ENCODE data around the gene PDIA3.
"Not testable (repeated sequence)": the region's sequence is repeated elsewhere in the genome, so short reads cannot be mapped to it uniquely, and the experiment has no call there.

PDIA3 gene

GRCh38 chr15:43746903-43747309, 668 bp downstream of the PDIA3 start:
- not testable (repeated sequence) for H3K23ac ChIP-seq (ENCODE audit: low read length in 2 of 2); H3K79me1 ChIP-seq (replicated peaks; ENCODE audit: low read length, poor library complexity, severe bottlenecking); H2AK5ac ChIP-seq (ENCODE audit: low read length, severe bottlenecking); H2BK12ac ChIP-seq (ENCODE audit: low read length in 2 of 2); H2AFZ ChIP-seq (ENCODE audit: low read depth, low read length); H4K91ac ChIP-seq (ENCODE audit: low read length); H2BK15ac ChIP-seq (ENCODE audit: low read depth, poor library complexity, severe bottlenecking); H2BK5ac ChIP-seq (ENCODE audit: low read depth, low read length, poor library complexity, severe bottlenecking); H4K8ac ChIP-seq (ENCODE audit: low read length); H3K9me3 ChIP-seq (ENCODE audit: control insufficient read depth, low read length); H3K27me3 ChIP-seq (ENCODE audit: control insufficient read depth in 1 of 2, insufficient read depth in 1 of 2, low read length in 2 of 2); H3K36me3 ChIP-seq (ENCODE audit: control insufficient read depth in 1 of 2, insufficient read depth in 2 of 2, low read depth in 1 of 2, low read length in 2 of 2)
- H3K18ac ChIP-seq (ENCODE audit: low read depth in 1 of 2, low read length in 2 of 2) = peak overlapping the region; percentile 16 to 91
- H3K14ac ChIP-seq (ENCODE audit: low read length in 2 of 2) = peak overlapping the region in 1 of 2 experiments; percentile 61
- H3K4me1 ChIP-seq (ENCODE audit: control insufficient read depth, insufficient read depth, low read depth, low read length) = peaks cover 11% of the 10 kb centered on the region
- H3K4ac ChIP-seq (ENCODE audit: low read depth in 1 of 2, low read length in 2 of 2) = peak overlapping the region in 1 of 2 experiments; percentile 94
- H3K9ac ChIP-seq (ENCODE audit: low read length) = peak overlapping the region; percentile 92
- peak; percentile 66 for DNase-seq
- 1% methylated on average over 11 of the region's 12 CpGs for WGBS
- peak overlapping the region; percentile 74 for H3K27ac ChIP-seq (ENCODE audit: low read length, poor library complexity, severe bottlenecking)
- H3K4me3 ChIP-seq (ENCODE audit: insufficient read depth in 1 of 2, low read depth in 1 of 2, low read length in 2 of 2) = peak overlapping the region; percentile 85 to 89
- H2BK120ac ChIP-seq (ENCODE audit: low read depth, low read length) = peak overlapping the region; percentile 73
- H3K4me2 ChIP-seq (ENCODE audit: low read length, poor library complexity, severe bottlenecking) = peak overlapping the region; percentile 61

- peak overlapping the region in 1 of 2 experiments; percentile 89 for H3K4me3 ChIP-seq (ENCODE audit: insufficient read depth in 1 of 2, low read depth in 1 of 2, low read length in 2 of 2)
- no peak overlapping the region for H2BK5ac ChIP-seq (ENCODE audit: low read depth, low read length, poor library complexity, severe bottlenecking)
- peak; percentile 12 for DNase-seq
- peaks cover 0 to 17% of the 10 kb centered on the region in 2 experiments for H3K36me3 ChIP-seq (ENCODE audit: control insufficient read depth in 1 of 2, insufficient read depth in 2 of 2, low read depth in 1 of 2, low read length in 2 of 2)
- H3K4me1 ChIP-seq (ENCODE audit: control insufficient read depth, insufficient read depth, low read depth, low read length) = peaks cover 11% of the 10 kb centered on the region
- 83% methylated on average over 1 of the region's 3 CpGs for WGBS
- no peak overlapping the region for H3K4ac ChIP-seq (ENCODE audit: low read depth in 1 of 2, low read length in 2 of 2)
- H3K4me2 ChIP-seq (ENCODE audit: low read length, poor library complexity, severe bottlenecking) = peak overlapping the region; percentile 43
- no peak overlapping the region for H2BK12ac ChIP-seq (ENCODE audit: low read length in 2 of 2)
- H2BK120ac ChIP-seq (ENCODE audit: low read depth, low read length) = no peak overlapping the region
- H3K23ac ChIP-seq (ENCODE audit: low read length in 2 of 2) = no peak overlapping the region
- H2AK5ac ChIP-seq (ENCODE audit: low read length, severe bottlenecking) = no peak overlapping the region
- peaks cover 2% of the 10 kb centered on the region for H3K79me1 ChIP-seq (replicated peaks; ENCODE audit: low read length, poor library complexity, severe bottlenecking)
- no peaks in the 10 kb centered on the region for H3K27me3 ChIP-seq (ENCODE audit: control insufficient read depth in 1 of 2, insufficient read depth in 1 of 2, low read length in 2 of 2)
- H3K27ac ChIP-seq (ENCODE audit: low read length, poor library complexity, severe bottlenecking) = no peak overlapping the region
- H3K14ac ChIP-seq (ENCODE audit: low read length in 2 of 2) = no peak overlapping the region
- no peak overlapping the region for H4K8ac ChIP-seq (ENCODE audit: low read length)
- H3K9ac ChIP-seq (ENCODE audit: low read length) = peak overlapping the region; percentile 92
- no peak overlapping the region for H2AFZ ChIP-seq (ENCODE audit: low read depth, low read length)
- H2BK15ac ChIP-seq (ENCODE audit: low read depth, poor library complexity, severe bottlenecking) = no peak overlapping the region
- no peak overlapping the region for H4K91ac ChIP-seq (ENCODE audit: low read length)
- H3K9me3 ChIP-seq (ENCODE audit: control insufficient read depth, low read length) = no peaks in the 10 kb centered on the region
- no peak overlapping the region for H3K18ac ChIP-seq (ENCODE audit: low read depth in 1 of 2, low read length in 2 of 2)
Measured at GRCh38 chr15:43748376-43748775, 2.1 kb downstream of the PDIA3 start.

GRCh38 chr15:43749690-43750345, 3.6 kb downstream of the PDIA3 start:
- Histone ChIP-seq H3K4me2 (ENCODE audit: low read length, poor library complexity, severe bottlenecking) (no peak overlapping the region), H4K91ac (ENCODE audit: low read length) (no peak overlapping the region), H3K27me3 (ENCODE audit: control insufficient read depth in 1 of 2, insufficient read depth in 1 of 2, low read length in 2 of 2) (no peaks in the 10 kb centered on the region), H3K4me3 (ENCODE audit: insufficient read depth in 1 of 2, low read depth in 1 of 2, low read length in 2 of 2) (peak overlapping the region in 1 of 2 experiments; percentile 64), H2AFZ (ENCODE audit: low read depth, low read length) (no peak overlapping the region), H3K18ac (ENCODE audit: low read depth in 1 of 2, low read length in 2 of 2) (no peak overlapping the region), H3K9ac (ENCODE audit: low read length) (peak overlapping the region; percentile 69), H2AK5ac (ENCODE audit: low read length, severe bottlenecking) (no peak overlapping the region), H3K14ac (ENCODE audit: low read length in 2 of 2) (no peak overlapping the region), H2BK5ac (ENCODE audit: low read depth, low read length, poor library complexity, severe bottlenecking) (no peak overlapping the region), H2BK15ac (ENCODE audit: low read depth, poor library complexity, severe bottlenecking) (no peak overlapping the region), H2BK12ac (ENCODE audit: low read length in 2 of 2) (no peak overlapping the region), H3K79me1 (replicated peaks; ENCODE audit: low read length, poor library complexity, severe bottlenecking) (peaks cover 2% of the 10 kb centered on the region), H3K27ac (ENCODE audit: low read length, poor library complexity, severe bottlenecking) (no peak overlapping the region), H3K36me3 (ENCODE audit: control insufficient read depth in 1 of 2, insufficient read depth in 2 of 2, low read depth in 1 of 2, low read length in 2 of 2) (peaks cover 6 to 30% of the 10 kb centered on the region in 2 experiments), H3K23ac (ENCODE audit: low read length in 2 of 2) (no peak overlapping the region), H2BK120ac (ENCODE audit: low read depth, low read length) (no peak overlapping the region), H3K4me1 (ENCODE audit: control insufficient read depth, insufficient read depth, low read depth, low read length) (peaks cover 11% of the 10 kb centered on the region), H4K8ac (ENCODE audit: low read length) (no peak overlapping the region), H3K4ac (ENCODE audit: low read depth in 1 of 2, low read length in 2 of 2) (no peak overlapping the region), H3K9me3 (ENCODE audit: control insufficient read depth, low read length) (no peaks in the 10 kb centered on the region)
- WGBS = 94% methylated on average over 11 of the region's 12 CpGs
- DNase-seq = peak; percentile 57

GRCh38 chr15:43751885-43752284, 5.6 kb downstream of the PDIA3 start:
- Histone ChIP-seq H3K14ac (ENCODE audit: low read length in 2 of 2) (no peak overlapping the region), H4K91ac (ENCODE audit: low read length) (no peak overlapping the region), H3K27me3 (ENCODE audit: control insufficient read depth in 1 of 2, insufficient read depth in 1 of 2, low read length in 2 of 2) (no peaks in the 10 kb centered on the region), H3K18ac (ENCODE audit: low read depth in 1 of 2, low read length in 2 of 2) (no peak overlapping the region), H3K27ac (ENCODE audit: low read length, poor library complexity, severe bottlenecking) (no peak overlapping the region), H2BK15ac (ENCODE audit: low read depth, poor library complexity, severe bottlenecking) (no peak overlapping the region), H4K8ac (ENCODE audit: low read length) (no peak overlapping the region), H3K4me1 (ENCODE audit: control insufficient read depth, insufficient read depth, low read depth, low read length) (peaks cover 8% of the 10 kb centered on the region), H3K9me3 (ENCODE audit: control insufficient read depth, low read length) (no peaks in the 10 kb centered on the region), H2AK5ac (ENCODE audit: low read length, severe bottlenecking) (no peak overlapping the region), H3K79me1 (replicated peaks; ENCODE audit: low read length, poor library complexity, severe bottlenecking) (no peaks in the 10 kb centered on the region), H2BK12ac (ENCODE audit: low read length in 2 of 2) (no peak overlapping the region), H2AFZ (ENCODE audit: low read depth, low read length) (no peak overlapping the region), H3K36me3 (ENCODE audit: control insufficient read depth in 1 of 2, insufficient read depth in 2 of 2, low read depth in 1 of 2, low read length in 2 of 2) (peaks cover 11 to 48% of the 10 kb centered on the region in 2 experiments), H3K9ac (ENCODE audit: low read length) (no peak overlapping the region), H3K4me3 (ENCODE audit: insufficient read depth in 1 of 2, low read depth in 1 of 2, low read length in 2 of 2) (no peak overlapping the region), H2BK120ac (ENCODE audit: low read depth, low read length) (no peak overlapping the region), H3K4ac (ENCODE audit: low read depth in 1 of 2, low read length in 2 of 2) (no peak overlapping the region), H3K23ac (ENCODE audit: low read length in 2 of 2) (no peak overlapping the region), H3K4me2 (ENCODE audit: low read length, poor library complexity, severe bottlenecking) (no peak overlapping the region), H2BK5ac (ENCODE audit: low read depth, low read length, poor library complexity, severe bottlenecking) (no peak overlapping the region)
- WGBS = 85% methylated on average over 5 of the region's 6 CpGs
- no peak for DNase-seq

Data from mesenchymal stem cell (in vitro differentiated cells and primary cell).